Ammon's horn (tissue), 1 donor: Measurements from ENCODE around the gene OLA1.
"Not testable (repeated sequence)": the region's sequence is repeated elsewhere in the genome, so short reads cannot be mapped to it uniquely, and the experiment has no call there.

Experiments
- DNase-seq: peaks from one replicate; pipeline ENCODE4 v3.0.0-alpha.2; 2016; ENCODE audit warnings: low spot score

The OLA1 gene

DNA sequence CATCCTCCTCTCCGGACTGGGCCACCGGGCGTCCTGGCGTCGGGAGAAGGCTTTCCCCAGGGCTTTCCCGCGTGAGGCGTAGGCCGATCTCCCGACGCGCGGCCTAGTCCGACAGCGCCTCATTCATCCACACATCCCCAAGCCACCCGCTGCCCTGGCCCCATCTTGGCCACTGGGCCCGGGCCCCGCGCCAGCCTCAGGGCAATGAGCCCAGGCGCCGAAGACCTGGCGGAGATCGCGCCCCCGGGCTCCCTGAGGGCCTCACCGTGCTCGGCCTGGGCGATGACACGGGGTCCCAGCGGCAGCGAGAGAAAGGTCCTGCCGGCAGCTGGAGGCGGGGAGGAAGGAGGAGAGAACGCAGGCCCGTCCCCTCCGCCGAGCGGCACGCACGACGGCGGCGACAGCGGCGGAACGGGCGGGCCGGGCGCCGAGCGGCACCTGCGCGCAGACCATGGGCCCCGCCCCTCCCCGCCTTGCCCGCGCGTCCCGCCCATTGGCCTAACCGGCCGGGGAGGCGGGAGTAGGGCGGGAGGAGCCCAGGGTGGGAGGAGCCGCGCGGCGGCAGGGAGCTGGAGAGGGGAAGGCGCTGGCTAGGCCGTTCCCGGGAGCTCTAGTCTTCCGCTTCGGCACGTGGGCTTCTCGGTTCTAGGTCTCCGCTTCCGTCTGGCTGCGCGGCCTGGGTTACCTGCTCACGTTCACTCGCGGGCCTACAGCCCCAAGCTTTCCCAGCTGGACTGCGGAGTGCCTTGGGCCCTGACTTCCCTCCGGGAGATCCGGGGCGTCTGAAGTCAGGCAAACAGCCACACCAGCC lies at the start of gene OLA1:
Gene OLA1, minus strand, starts transcription at position 346 of the 811 bp plus-strand sequence. CDS start 1,717 bp downstream, outside the sequence.
- peak; percentile 96 for DNase-seq

GRCh38 chr2:174292908-174293307 lies 44.6 kb upstream of the OLA1 start:
- no peak for DNase-seq

- no peak for DNase-seq
Observed at GRCh38 chr2:174286172-174286571, 37.8 kb upstream of the OLA1 start.

GRCh38 chr2:174282441-174282840 lies 34.1 kb upstream of the OLA1 start:
- DNase-seq = peak; percentile 5

DNA sequence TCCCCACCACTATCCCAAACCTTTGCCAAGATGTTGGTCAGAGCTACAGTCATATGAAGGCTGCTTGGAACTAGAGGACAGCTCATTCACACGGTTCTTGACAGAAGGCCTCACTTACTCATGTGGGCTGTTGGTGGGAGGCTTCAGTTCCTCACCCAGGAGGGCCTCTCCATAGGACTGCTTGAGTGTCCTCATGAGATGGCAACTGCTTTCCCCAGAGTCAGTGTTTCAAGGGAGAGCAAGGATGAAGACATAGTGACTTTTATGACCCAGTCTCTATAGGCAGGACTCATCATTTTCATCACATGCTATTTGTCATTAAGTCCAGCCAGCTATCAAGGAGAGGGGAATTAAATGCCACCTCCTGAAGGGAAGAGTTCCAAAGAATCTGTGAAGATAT lies 33.4 kb upstream of the OLA1 start:
- no peak for DNase-seq

- no peak for DNase-seq
Observed at GRCh38 chr2:174280596-174280995, 32.3 kb upstream of the OLA1 start.

GRCh38 chr2:174270263-174270662 lies 21.9 kb upstream of the OLA1 start:
- not testable (repeated sequence) for DNase-seq

GRCh38 chr2:174266288-174266687 lies 18.0 kb upstream of the OLA1 start:
- DNase-seq = no peak

GRCh38 chr2:174263997-174264396 lies 15.7 kb upstream of the OLA1 start:
- no peak for DNase-seq

DNA sequence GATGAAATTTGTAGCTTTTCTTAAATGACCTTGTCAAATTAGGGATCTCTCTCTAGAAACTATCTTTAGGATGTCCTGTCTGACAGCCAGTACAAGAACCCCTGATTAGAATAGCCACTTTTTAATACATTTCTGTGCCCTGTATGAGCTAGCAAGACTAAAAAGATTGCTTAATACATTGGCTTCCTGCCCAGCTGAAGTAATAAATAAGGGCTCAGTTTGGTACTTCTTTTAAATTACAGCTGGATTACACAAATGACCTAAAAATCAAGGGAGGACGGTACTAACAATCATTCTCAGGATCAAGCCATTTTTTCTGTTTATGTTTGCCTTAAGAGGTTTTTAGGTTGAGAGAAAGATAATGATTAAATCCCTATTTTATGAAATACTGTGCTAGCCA lies 11.6 kb upstream of the OLA1 start:
- no peak for DNase-seq

- no peak for DNase-seq
Observed at GRCh38 chr2:174254267-174254666, 5.9 kb upstream of the OLA1 start.

- no peak for DNase-seq
Observed at GRCh38 chr2:174248998-174249592, 763 bp upstream of the OLA1 start.

DNA sequence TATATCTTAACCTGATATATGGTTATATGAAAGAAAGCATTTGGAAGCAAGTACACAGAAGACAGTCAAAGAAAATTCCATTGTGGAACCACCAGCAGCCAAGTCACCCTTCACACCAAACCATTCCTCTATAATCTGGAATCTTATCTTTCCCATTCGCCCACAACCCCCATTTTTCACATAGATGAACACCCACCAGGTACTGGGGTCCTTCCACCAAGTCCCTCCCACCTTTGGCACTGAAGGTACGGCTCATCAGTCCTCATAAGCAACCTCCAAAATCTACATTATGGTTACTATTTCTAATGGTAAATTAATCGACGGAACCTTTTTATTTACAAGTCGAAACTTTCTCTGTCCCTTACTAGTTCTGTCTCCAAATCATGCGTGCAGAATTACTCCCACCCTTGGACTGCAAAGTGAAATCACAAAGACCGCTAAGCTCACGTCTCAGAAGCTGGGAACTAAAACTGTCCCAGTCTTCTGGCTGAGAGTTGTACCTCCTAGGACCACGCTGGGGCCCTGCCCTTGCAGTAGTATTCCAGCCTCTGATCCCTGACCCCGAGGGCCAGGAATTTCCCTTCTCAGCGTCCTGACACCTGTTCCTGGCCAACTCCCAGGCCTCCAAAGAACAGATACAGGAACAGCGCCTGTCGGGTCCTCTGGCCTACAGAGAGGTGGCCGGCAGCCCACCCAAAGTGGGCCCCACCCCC lies 702 bp downstream of the OLA1 start:
- peak; percentile 5 for DNase-seq

- no peak for DNase-seq
Observed at GRCh38 chr2:174246944-174247381, 1.4 kb downstream of the OLA1 start.

GRCh38 chr2:174245628-174246027 lies 2.7 kb downstream of the OLA1 start:
- DNase-seq = not testable (repeated sequence)

DNA sequence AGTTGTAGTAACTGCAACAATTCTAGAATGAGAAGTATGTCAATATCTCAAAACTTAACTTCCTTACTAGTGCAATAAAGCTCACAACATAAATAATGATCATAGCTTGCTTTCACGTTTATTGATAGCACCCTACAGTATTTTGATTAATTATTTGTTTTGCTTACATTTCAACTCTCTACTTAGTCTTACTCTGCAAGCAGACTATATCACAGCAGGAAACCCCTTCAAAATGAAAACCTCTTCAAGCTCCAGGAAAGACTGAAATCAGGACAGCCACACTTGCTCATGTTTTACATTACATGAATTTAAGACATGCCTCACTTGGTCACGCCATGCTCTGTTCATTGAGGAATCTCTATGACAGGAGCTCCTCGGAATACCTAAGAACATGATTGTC lies 3.3 kb downstream of the OLA1 start:
- DNase-seq = no peak

DNA sequence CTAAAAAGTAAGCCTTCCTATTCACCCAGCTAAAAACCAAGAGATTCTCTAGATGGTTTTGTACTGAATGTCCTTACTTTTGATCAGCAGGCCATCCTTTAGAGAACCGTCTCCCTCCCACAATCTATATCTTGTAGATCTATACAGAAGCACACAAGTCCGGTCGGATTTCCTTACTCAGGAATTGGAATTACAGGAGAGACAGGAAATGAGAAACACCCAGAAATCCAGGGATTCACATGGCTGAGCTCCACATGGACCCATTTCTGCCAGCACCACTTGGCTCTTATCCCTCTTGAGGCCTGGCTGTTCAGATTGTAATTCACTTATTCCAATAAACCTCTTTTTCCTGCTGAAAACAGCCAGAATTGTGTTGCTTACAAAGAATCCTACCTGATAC lies 4.5 kb downstream of the OLA1 start:
- DNase-seq = no peak

- DNase-seq = no peak
Observed at GRCh38 chr2:174240097-174240496, 8.2 kb downstream of the OLA1 start.

GRCh38 chr2:174236429-174236828 lies 11.9 kb downstream of the OLA1 start:
- DNase-seq = no peak

DNA sequence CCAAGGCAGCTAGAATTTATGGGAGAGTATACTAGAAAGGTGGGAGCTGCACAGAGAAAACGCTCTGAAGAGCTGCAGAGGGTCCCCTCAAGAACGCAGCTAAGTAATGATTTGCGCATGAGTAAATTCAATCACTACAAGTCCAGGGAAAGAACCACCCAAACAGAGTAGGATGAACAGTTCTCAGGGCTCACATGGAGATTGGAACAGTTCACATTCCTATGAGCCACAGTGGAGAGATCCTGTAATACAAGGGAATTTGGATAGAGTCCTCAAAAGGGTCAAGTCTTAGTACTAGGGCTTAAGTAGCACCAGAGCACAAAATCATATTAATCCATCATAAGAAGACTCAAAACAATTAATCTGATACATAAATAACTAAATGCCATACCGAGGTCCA lies 12.7 kb downstream of the OLA1 start:
- no peak for DNase-seq

GRCh38 chr2:174233771-174234275 lies 14.5 kb downstream of the OLA1 start:
- DNase-seq = no peak

DNA sequence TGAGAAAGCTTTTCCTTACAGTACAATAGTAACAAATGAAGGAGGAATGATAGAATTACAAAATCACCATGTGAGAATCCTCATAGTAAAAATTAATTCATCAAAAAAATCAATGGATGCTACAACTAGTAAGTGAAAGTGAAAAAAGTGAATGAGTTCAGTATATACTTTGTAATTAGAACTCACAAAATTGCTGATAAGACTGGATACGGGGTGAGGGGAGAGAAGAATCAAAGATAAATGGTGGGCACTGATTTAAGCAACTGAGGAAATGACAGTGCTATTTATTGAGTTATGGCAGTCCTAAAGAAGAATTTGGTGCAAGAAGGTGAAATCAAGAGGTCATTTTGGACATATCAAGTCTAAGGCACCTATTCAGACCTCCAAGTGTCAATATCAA lies 20.6 kb downstream of the OLA1 start:
- no peak for DNase-seq
